A673 (cell line): ENCODE results near the gene EFHC1.

Experiments used
- EZH2 ChIP-seq: fragments of 200-600 bp; sonication (generic); IDR thresholded peaks from 2 replicates; pipeline ENCODE4 v1.6.1; 2017; ENCODE audit warnings: borderline replicate concordance, low read depth, mild to moderate bottlenecking, mixed read lengths, antibody characterized with exemption, low read length; ENCODE audit not compliant: poor library complexity, severe bottlenecking
- TF ChIP-seq, protein P1 (sequence below): fragments of 300-800, 200-600 bp; sonication (generic); conservative IDR thresholded peaks from 2 replicates; pipeline ENCODE4 v1.5.1; 2017; ENCODE audit warnings: low read depth, mild to moderate bottlenecking, antibody characterized with exemption, low read length, moderate library complexity, mixed read lengths

DNA sequence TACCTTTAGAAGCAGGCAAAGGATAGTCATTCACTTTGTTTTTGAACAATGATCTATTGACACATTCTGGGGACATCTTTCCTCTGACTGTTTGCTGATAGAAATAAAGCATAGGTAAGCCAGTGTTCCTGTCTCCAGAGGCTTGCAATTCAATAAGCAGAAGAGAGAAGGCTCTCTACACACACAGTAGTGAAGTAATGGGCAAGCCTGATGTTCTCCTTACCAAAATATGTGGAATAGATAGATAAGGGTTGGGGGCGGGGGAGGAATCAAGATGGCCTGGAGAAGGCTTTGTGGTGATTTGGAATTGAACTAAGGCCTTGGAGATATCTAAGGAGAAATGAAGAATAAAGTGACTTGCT, 30.9 kb upstream of the EFHC1 start:
- TF ChIP-seq, protein P1, sequence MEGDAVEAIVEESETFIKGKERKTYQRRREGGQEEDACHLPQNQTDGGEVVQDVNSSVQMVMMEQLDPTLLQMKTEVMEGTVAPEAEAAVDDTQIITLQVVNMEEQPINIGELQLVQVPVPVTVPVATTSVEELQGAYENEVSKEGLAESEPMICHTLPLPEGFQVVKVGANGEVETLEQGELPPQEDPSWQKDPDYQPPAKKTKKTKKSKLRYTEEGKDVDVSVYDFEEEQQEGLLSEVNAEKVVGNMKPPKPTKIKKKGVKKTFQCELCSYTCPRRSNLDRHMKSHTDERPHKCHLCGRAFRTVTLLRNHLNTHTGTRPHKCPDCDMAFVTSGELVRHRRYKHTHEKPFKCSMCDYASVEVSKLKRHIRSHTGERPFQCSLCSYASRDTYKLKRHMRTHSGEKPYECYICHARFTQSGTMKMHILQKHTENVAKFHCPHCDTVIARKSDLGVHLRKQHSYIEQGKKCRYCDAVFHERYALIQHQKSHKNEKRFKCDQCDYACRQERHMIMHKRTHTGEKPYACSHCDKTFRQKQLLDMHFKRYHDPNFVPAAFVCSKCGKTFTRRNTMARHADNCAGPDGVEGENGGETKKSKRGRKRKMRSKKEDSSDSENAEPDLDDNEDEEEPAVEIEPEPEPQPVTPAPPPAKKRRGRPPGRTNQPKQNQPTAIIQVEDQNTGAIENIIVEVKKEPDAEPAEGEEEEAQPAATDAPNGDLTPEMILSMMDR = no peak
- no peak for TF ChIP-seq EZH2
